ENCODE measurements around the gene NUCB2.
A peak's percentile ranks its signal among the peaks of the same experiment; 100 is the strongest.
"Not testable (repeated sequence)": the region's sequence is repeated elsewhere in the genome, so short reads cannot be mapped to it uniquely, and the experiment has no call there.

Gene NUCB2

DNA sequence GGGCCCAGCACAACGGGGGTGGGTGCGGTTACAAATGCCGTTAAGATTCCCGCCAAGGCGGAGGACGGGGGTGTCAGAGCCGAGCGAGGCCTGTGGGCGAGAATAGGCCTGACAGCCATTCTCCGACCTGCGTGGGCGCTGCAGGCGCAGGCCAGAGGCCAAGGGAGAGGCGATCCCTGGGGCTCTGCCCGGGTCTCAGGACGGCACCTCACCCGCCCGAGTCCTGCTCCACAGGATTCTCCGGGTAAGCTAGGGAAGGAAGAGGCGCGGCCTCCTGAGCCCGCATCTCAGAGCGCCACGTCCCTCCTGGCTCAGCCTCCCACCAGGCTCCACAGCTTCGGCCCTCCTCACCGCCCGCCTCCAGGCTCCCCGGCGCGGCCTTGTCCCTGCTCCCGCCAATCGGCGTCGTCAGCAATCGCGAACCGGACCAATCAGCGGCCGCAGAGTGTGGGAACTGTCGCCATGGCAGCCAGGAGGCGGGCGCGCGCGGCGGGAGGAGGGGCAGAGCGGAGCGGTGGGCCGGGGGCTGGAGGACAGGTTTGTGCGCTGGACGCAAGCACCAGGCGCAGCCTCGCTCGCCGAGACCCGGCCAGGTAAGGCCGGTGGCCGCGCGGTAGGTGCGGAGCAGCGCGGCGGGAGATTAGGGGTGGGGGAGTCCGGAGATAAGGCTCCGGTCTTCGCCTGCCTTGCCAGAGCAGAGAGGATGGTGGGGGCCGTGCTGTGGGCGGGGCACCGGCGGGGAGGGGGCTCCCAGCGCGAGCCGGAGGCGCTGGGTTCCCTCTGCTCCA, at the start of gene NUCB2:
TSS of gene NUCB2 (plus strand) at position 504 of the 788 bp plus-strand sequence. CDS start 18,585 bp downstream, outside the sequence.
- Histone ChIP-seq H3K4me3 (ENCODE audit: low read length) (peak within 1 kb of the TSS; percentile 81), H3K4me1 (ENCODE audit: control insufficient read depth, low read length) (peaks cover 26% of the 10 kb centered on the region), H3K9me3 (ENCODE audit: control insufficient read depth, insufficient read depth, low read length) (no peaks in the 10 kb centered on the region), H3K4me2 (ENCODE audit: low read length) (peak within 1 kb of the TSS; percentile 84), H3K79me2 (ENCODE audit: control insufficient read depth, low read length) (0 out of 2 replicates have a peak, but pooled peaks cover 3% of the 10 kb centered on the region), H3K27ac (ENCODE audit: low read depth, low read length) (peak within 1 kb of the TSS; percentile 46; the same call in 1 of the 2 replicates), H3K9me2 (replicated peaks; ENCODE audit: control insufficient read depth, low read length) (no peaks in the 10 kb centered on the region), H3K36me3 (ENCODE audit: control insufficient read depth, low read length) (no peaks in the 10 kb centered on the region), H3K27me3 (ENCODE audit: control insufficient read depth, low read length) (no peaks in the 10 kb centered on the region), H4K20me1 (ENCODE audit: control insufficient read depth, insufficient read depth, low read depth, low read length) (no peaks in the 10 kb centered on the region), H3F3A (ENCODE audit: control insufficient read depth, insufficient read depth) (no peaks in the 10 kb centered on the region; the same call in 1 of the 2 replicates)
- no peak for TF ChIP-seq EZH2phosphoT487 (IDR thresholded peaks at IDR 0.05; ENCODE audit: borderline replicate concordance, low read length)
- no peak for TF ChIP-seq CTCF (IDR thresholded peaks at IDR 0.05; ENCODE audit: low read depth, low read length, poor library complexity, severe bottlenecking)

- not testable (repeated sequence) for H3K27ac ChIP-seq (ENCODE audit: low read depth, low read length); H3K4me2 ChIP-seq (ENCODE audit: low read length); H3K4me3 ChIP-seq (ENCODE audit: low read length); H3K36me3 ChIP-seq (ENCODE audit: control insufficient read depth, low read length); H4K20me1 ChIP-seq (ENCODE audit: control insufficient read depth, insufficient read depth, low read depth, low read length); H3K9me2 ChIP-seq (replicated peaks; ENCODE audit: control insufficient read depth, low read length); H3K9me3 ChIP-seq (ENCODE audit: control insufficient read depth, insufficient read depth, low read length); H3F3A ChIP-seq (ENCODE audit: control insufficient read depth, insufficient read depth); H3K79me2 ChIP-seq (ENCODE audit: control insufficient read depth, low read length); H3K27me3 ChIP-seq (ENCODE audit: control insufficient read depth, low read length)
- H3K4me1 ChIP-seq (ENCODE audit: control insufficient read depth, low read length) = peaks cover 19% of the 10 kb centered on the region
These were observed 48.2 kb upstream of the NUCB2 start for GRCh38 chr11:17228186-17228925.

GRCh38 chr11:17229481-17230152, 46.9 kb upstream of the NUCB2 start:
- Histone ChIP-seq H3K27me3 (ENCODE audit: control insufficient read depth, low read length) (no peaks in the 10 kb centered on the region), H3K36me3 (ENCODE audit: control insufficient read depth, low read length) (no peaks in the 10 kb centered on the region), H3K4me3 (ENCODE audit: low read length) (no peak overlapping the region), H4K20me1 (ENCODE audit: control insufficient read depth, insufficient read depth, low read depth, low read length) (no peaks in the 10 kb centered on the region), H3K9me2 (replicated peaks; ENCODE audit: control insufficient read depth, low read length) (no peaks in the 10 kb centered on the region), H3K27ac (ENCODE audit: low read depth, low read length) (no peak overlapping the region), H3K79me2 (ENCODE audit: control insufficient read depth, low read length) (no peaks in the 10 kb centered on the region), H3F3A (ENCODE audit: control insufficient read depth, insufficient read depth) (no peaks in the 10 kb centered on the region), H3K9me3 (ENCODE audit: control insufficient read depth, insufficient read depth, low read length) (no peaks in the 10 kb centered on the region), H3K4me1 (ENCODE audit: control insufficient read depth, low read length) (peaks cover 19% of the 10 kb centered on the region), H3K4me2 (ENCODE audit: low read length) (no peak overlapping the region)
- no peak for TF ChIP-seq CTCF (IDR thresholded peaks at IDR 0.05; ENCODE audit: low read depth, low read length, poor library complexity, severe bottlenecking)
- no peak for TF ChIP-seq EZH2phosphoT487 (IDR thresholded peaks at IDR 0.05; ENCODE audit: borderline replicate concordance, low read length)

Measured in DOHH2 (cell line).